Measurements from ENCODE around the gene HPCAL1. TPM values are rescaled to one million over a fixed set of nuclear protein-coding genes. Genes with fewer than 3 reads are reported as not detected.

The HPCAL1 gene
- total and polyA plus RNA-seq, 2 donors (not counting 3 experiments of a cell fraction or from before 2014, with no cell fraction given) = 56.5 to 77.4 TPM

GRCh38 chr2:10342245-10342951, 39.7 kb downstream of the HPCAL1 start:
- BruUV-seq (replicated peaks) = no TSS peak
- dilution Hi-C loops (cut with MboI; ENCODE audit: extremely low pct_ligation_motif_present, low sequenced_read_pairs) (no loop called here), intact Hi-C loops (cut with micrococcal nuclease) (no loop called here)
- H3K4me2 ChIP-seq (ENCODE audit: insufficient read depth, low read length) = no peak overlapping the region
- H3K4me3 ChIP-seq (replicated peaks in 1 of 3; ENCODE audit: insufficient read depth in 1 of 3, low read depth in 1 of 3, low read length in 3 of 3) = no peak overlapping the region
- peaks cover 81% of the 10 kb centered on the region for H3K79me2 ChIP-seq (ENCODE audit: control insufficient read depth, insufficient read depth, low read length)
- H3K9me1 ChIP-seq (replicated peaks; ENCODE audit: control insufficient read depth, extremely low read depth, insufficient read depth, low read length) = no peaks in the 10 kb centered on the region
- TF ChIP-seq GATA2 (IDR thresholded peaks at IDR 0.05; ENCODE audit: insufficient read depth, insufficient read length, low read depth, low read length) (no peak), POLR2A (IDR thresholded peaks at IDR 0.05; ENCODE audit: low read depth, low read length) (no peak), MAX (IDR thresholded peaks at IDR 0.05; ENCODE audit: insufficient read depth, insufficient read length) (no peak), POLR2AphosphoS5 (IDR thresholded peaks at IDR 0.05; ENCODE audit: insufficient read depth, low read depth, low read length) (no peak), JUN (IDR thresholded peaks at IDR 0.05; ENCODE audit: borderline replicate concordance, insufficient read depth, insufficient read length, low read depth) (no peak), EZH2 (IDR thresholded peaks at IDR 0.05; ENCODE audit: borderline replicate concordance, low read depth, low read length, severe bottlenecking) (no peak), CTCF (IDR thresholded peaks at IDR 0.05; ENCODE audit: extremely low read depth in 1 of 2, insufficient read depth in 1 of 2, low read depth in 1 of 2, low read length in 2 of 2) (no peak)
- DNase-seq (ENCODE audit: low read depth, low spot score) = no peak
- no peak overlapping the region for H3K27ac ChIP-seq (ENCODE audit: insufficient read depth, low read depth, low read length)
- no peak overlapping the region for H2AFZ ChIP-seq (ENCODE audit: low read depth, low read length)
- no peak overlapping the region for H3K9ac ChIP-seq (replicated peaks; ENCODE audit: extremely low read depth, insufficient read depth, low read length)
- no peaks in the 10 kb centered on the region for H3K36me3 ChIP-seq (ENCODE audit: control insufficient read depth in 2 of 2, extremely low read depth in 1 of 2, insufficient read depth in 2 of 2, low read length in 2 of 2)
- H3K9me3 ChIP-seq (replicated peaks; ENCODE audit: control insufficient read depth, insufficient read depth, low read length) = no peaks in the 10 kb centered on the region
- H3K27me3 ChIP-seq (ENCODE audit: control insufficient read depth in 2 of 2, insufficient read depth in 2 of 2, low read length in 2 of 2) = no peaks in the 10 kb centered on the region
- H4K20me1 ChIP-seq (replicated peaks; ENCODE audit: control insufficient read depth, extremely low read depth, insufficient read depth, low read length) = no peaks in the 10 kb centered on the region
- peaks cover 16% of the 10 kb centered on the region for H3K4me1 ChIP-seq (ENCODE audit: control insufficient read depth, extremely low read depth, insufficient read depth, low read length)
- no peak for FAIRE-seq
- ChIA-PET POLR2A (interaction anchor here (0.6 kb wide), 1 partner anchor 10 kb away, joined by 3 read pairs; no protein-coding TSS in a partner anchor), CTCF (interaction anchor here (1.5 to 1.9 kb wide), 2 partner anchors 11 to 66 kb away, joined by 4 read pairs; no protein-coding TSS in a partner anchor)

Data from endothelial cell of umbilical vein (primary cell).